Activated T-cell treated with anti-CD3 and anti-CD28 coated beads, Interleukin-2, amount 50 U/mL, for 72 hours (primary cell): ENCODE measurements around the gene APBA1. TPM values are rescaled to one million over a fixed set of nuclear protein-coding genes. Genes with fewer than 3 reads are reported as not detected.

Experiments
- ATAC-seq, 2 donors: fragments of 150-1000 bp; cut with Tn5 transposase; replicated peaks in 1 of 2; 2 replicates each; pipeline ENCODE4 v1.10.0; 2021; ENCODE audit warnings: moderate library complexity in 2 of 2, mild to moderate bottlenecking in 1 of 2
- DNase-seq, 2 donors: peaks; one replicate each; pipeline ENCODE4 v3.0.0; 2021 to 2022; ENCODE audit warnings: mixed read lengths in 1 of 2
- H3K27ac Mint-ChIP-seq: one replicate; pipeline ENCODE4 v1.8.0; 2022; ENCODE audit warnings: mild to moderate bottlenecking, moderate library complexity, mixed read lengths
- H3K27me3 Mint-ChIP-seq: one replicate; pipeline ENCODE4 v1.8.0; 2022; ENCODE audit warnings: low read depth, mixed read lengths
- H3K36me3 Mint-ChIP-seq, 2 donors: one replicate each; pipeline ENCODE4 v1.8.0; 2022; ENCODE audit warnings: mixed read lengths in 2 of 2, mild to moderate bottlenecking in 1 of 2; ENCODE audit not compliant: insufficient read depth in 2 of 2
- H3K4me1 Mint-ChIP-seq: one replicate; pipeline ENCODE4 v1.8.0; 2022; ENCODE audit warnings: low read depth, mixed read lengths
- H3K4me3 Mint-ChIP-seq, 2 donors: one replicate each; pipeline ENCODE4 v1.8.0; 2022; ENCODE audit warnings: mild to moderate bottlenecking in 2 of 2, mixed read lengths in 2 of 2, moderate library complexity in 2 of 2
- H3K9me3 Mint-ChIP-seq, 2 donors: one replicate each; pipeline ENCODE4 v1.8.0; 2022; ENCODE audit warnings: mixed read lengths in 2 of 2
- total RNA-seq, 2 donors: library from RNA; stranded (reverse); gene quantifications; one replicate each; pipeline ENCODE4 v1.2.3, GENCODE V29; 2022

Gene APBA1
- total RNA-seq = 1 to 10 TPM in 1 of 2 donors, under 1 TPM in 1; 0.74 to 1.2 TPM

DNA sequence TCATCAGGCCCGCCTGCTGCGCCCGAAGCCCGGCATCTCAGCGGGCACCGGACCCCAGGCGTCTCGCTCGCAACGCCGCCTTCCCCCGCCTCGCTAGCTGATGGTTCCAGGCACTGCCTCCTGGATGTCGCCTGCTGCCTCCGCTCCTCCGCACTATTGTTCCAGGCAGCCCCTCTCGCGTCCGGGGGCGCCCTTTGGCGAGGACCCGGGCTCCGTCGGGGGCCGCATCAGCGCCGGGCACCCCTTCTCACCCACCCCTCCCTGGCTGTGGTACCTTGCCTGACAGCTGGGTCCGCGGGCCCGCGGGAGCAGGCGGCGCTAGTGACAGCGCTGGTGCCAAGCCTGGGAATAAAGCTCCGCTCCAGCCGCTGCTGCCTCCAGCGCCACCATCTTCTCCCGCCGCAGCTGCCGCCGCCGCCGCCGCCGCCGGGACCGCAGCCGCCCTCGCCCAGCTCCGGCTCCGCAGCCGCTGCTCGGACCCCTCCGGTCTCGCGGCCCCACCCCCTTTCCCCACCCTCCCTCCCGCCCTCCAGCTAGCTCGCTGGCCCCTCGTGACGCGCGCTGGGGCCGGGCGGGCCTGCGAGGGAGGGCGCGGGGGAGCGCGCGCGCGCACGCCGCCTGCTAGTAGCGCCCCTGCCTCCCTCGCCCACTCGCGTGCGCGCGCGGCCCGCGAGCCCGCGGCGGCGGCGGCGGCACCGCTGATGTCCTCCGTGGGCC lies at the start of gene APBA1:
Gene APBA1, minus strand, starts transcription at position 493 of the 717 bp plus-strand sequence.
- peak; percentile 45 to 56 for DNase-seq
- Mint-ChIP-seq H3K9me3 (no peaks in the 10 kb centered on the region), H3K4me3 (peak within 1 kb of the TSS; percentile 87 to 88), H3K36me3 (no peaks in the 10 kb centered on the region), H3K4me1 (peaks cover 7% of the 10 kb centered on the region), H3K27me3 (peaks cover 26% of the 10 kb centered on the region), H3K27ac (no peak within 1 kb of the TSS)
- ATAC-seq = peak; percentile 60 to 67

- Mint-ChIP-seq H3K27me3 (no peaks in the 10 kb centered on the region), H3K9me3 (no peaks in the 10 kb centered on the region), H3K36me3 (peaks cover 9 to 19% of the 10 kb centered on the region in 2 donors), H3K4me3 (no peak overlapping the region), H3K4me1 (no peaks in the 10 kb centered on the region), H3K27ac (no peak overlapping the region)
- ATAC-seq = no peak
- DNase-seq = no peak
These were observed 47.8 kb upstream of the APBA1 start for GRCh38 chr9:69719983-69720382.

- Mint-ChIP-seq H3K9me3 (no peaks in the 10 kb centered on the region), H3K4me3 (no peak overlapping the region), H3K4me1 (no peaks in the 10 kb centered on the region), H3K27me3 (no peaks in the 10 kb centered on the region), H3K27ac (no peak overlapping the region), H3K36me3 (peaks cover 9 to 19% of the 10 kb centered on the region in 2 donors)
- ATAC-seq (no peak), DNase-seq (no peak)
These were observed 47.2 kb upstream of the APBA1 start for GRCh38 chr9:69719367-69719766.

- ATAC-seq (no peak), DNase-seq (no peak)
- Mint-ChIP-seq H3K27me3 (no peaks in the 10 kb centered on the region), H3K4me1 (no peaks in the 10 kb centered on the region), H3K36me3 (peaks cover 9 to 16% of the 10 kb centered on the region in 2 donors), H3K9me3 (no peaks in the 10 kb centered on the region), H3K4me3 (no peak overlapping the region), H3K27ac (no peak overlapping the region)
These were observed 46.0 kb upstream of the APBA1 start for GRCh38 chr9:69718218-69718617.

DNA sequence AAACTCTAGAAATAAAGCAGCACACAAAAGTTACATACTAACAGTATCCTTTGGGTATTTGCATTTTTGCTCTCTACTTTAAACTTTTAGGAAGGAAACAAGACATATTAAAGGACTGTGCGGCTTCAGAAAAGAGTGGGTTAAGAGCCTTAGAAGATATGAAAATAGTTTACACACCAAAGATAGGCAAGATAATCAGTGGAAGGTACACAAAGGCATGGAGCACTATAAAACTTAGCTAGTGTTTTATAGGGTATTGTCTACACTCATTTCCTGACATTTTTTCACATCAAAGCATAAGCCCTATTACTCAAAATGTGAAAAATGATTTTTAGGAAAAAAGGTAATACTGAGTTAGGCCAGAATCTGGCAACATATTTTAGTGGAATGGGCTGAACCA lies 43.7 kb upstream of the APBA1 start:
- Mint-ChIP-seq H3K36me3 (peaks cover 4 to 8% of the 10 kb centered on the region in 2 donors), H3K27me3 (no peaks in the 10 kb centered on the region), H3K4me1 (no peaks in the 10 kb centered on the region), H3K27ac (no peak overlapping the region), H3K4me3 (no peak overlapping the region), H3K9me3 (no peaks in the 10 kb centered on the region)
- no peak for ATAC-seq
- no peak for DNase-seq

- Mint-ChIP-seq H3K4me3 (no peak overlapping the region), H3K9me3 (no peaks in the 10 kb centered on the region), H3K27ac (no peak overlapping the region), H3K36me3 (peaks cover 4 to 8% of the 10 kb centered on the region in 2 donors), H3K4me1 (no peaks in the 10 kb centered on the region), H3K27me3 (no peaks in the 10 kb centered on the region)
- DNase-seq (no peak), ATAC-seq (no peak)
These were observed 42.9 kb upstream of the APBA1 start for GRCh38 chr9:69715096-69715495.

DNA sequence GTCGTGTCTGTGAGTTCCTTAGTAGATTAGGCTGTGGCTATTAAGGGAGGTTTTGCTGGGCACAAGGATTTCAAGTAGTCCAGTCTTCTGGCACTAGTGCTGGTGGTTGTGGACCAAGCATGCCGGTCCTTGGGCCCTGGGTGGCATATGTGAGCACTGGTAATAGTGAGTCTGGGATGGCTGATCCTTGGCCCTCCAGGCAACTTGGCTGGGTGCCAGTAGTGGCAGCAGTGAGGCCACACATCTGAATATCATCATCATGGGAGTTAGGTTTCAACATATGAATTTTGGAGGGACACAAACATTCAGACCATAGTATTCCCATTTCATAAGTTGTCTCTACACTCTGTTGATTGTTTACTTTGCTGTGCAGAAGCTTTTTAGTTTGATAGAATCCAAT lies 25.3 kb upstream of the APBA1 start:
- ATAC-seq = no peak
- Mint-ChIP-seq H3K9me3 (peaks cover 14 to 20% of the 10 kb centered on the region in 2 donors), H3K4me3 (no peak overlapping the region), H3K4me1 (no peaks in the 10 kb centered on the region), H3K27ac (no peak overlapping the region), H3K36me3 (peaks cover 6 to 14% of the 10 kb centered on the region in 2 donors), H3K27me3 (peaks cover 11% of the 10 kb centered on the region)
- DNase-seq = no peak

DNA sequence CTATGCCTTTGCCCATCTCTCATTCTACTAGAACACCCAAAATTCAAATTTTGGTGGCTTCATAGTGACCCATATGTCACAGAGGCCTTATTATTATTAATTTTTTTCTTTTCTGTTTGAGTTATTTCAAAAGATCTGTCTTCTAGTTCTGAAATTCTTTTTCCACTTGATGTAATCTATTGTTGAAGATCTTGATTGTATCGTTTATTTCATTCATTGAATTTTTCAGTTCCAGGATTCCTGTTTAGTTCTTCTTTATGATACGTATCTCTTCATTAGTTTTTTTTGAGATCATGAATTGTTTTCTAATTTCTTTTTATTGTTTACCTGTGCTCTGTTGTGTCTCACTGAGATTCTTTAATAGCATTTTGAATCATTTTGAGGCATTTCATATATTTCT lies 24.6 kb upstream of the APBA1 start:
- Mint-ChIP-seq H3K9me3 (peaks cover 13 to 20% of the 10 kb centered on the region in 2 donors), H3K36me3 (peaks cover 6 to 14% of the 10 kb centered on the region in 2 donors), H3K27me3 (peaks cover 11% of the 10 kb centered on the region), H3K4me1 (no peaks in the 10 kb centered on the region), H3K27ac (no peak overlapping the region), H3K4me3 (no peak overlapping the region)
- DNase-seq (no peak), ATAC-seq (no peak)

DNA sequence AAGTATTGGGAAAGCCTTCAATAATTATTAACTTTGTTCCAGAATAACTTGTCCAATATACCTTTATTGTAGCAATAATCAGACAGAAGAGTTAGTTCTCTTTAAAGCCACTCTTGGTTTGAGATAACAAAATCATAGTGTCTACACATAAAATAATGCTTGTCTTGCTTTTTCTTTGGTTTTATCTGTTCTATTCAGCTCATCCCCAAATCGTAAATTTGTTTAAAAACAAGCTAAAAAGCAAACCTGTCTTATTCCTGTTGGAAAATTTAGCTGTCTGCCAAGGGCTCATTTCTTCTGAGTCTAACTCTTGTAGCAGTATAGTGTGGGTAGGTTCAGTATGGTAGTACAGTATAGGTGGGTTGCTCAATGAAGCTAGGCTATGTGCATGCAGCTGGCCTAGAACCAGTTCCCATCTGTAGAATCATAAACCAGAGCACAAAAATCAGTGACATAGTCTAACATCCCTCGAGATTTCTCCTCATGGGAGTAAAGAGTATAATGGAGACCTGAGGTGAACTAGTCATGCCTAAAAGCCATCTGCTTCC lies 17.9 kb upstream of the APBA1 start:
- no peaks in the 10 kb centered on the region for H3K4me1 Mint-ChIP-seq
- no peak overlapping the region for H3K27ac Mint-ChIP-seq
- H3K9me3 Mint-ChIP-seq = peaks cover under 1 to 5% of the 10 kb centered on the region in 2 donors
- ATAC-seq = no peak
- peaks cover 11% of the 10 kb centered on the region for H3K27me3 Mint-ChIP-seq
- no peak overlapping the region for H3K4me3 Mint-ChIP-seq
- no peaks in the 10 kb centered on the region for H3K36me3 Mint-ChIP-seq
- DNase-seq = no peak

- Mint-ChIP-seq H3K9me3 (no peaks in the 10 kb centered on the region), H3K27ac (no peak overlapping the region), H3K4me3 (no peak overlapping the region), H3K4me1 (no peaks in the 10 kb centered on the region), H3K27me3 (peaks cover 6% of the 10 kb centered on the region), H3K36me3 (peaks cover 0 to 2% of the 10 kb centered on the region in 2 donors)
- ATAC-seq = no peak
- no peak for DNase-seq
These were observed 11.8 kb upstream of the APBA1 start for GRCh38 chr9:69683927-69684326.

DNA sequence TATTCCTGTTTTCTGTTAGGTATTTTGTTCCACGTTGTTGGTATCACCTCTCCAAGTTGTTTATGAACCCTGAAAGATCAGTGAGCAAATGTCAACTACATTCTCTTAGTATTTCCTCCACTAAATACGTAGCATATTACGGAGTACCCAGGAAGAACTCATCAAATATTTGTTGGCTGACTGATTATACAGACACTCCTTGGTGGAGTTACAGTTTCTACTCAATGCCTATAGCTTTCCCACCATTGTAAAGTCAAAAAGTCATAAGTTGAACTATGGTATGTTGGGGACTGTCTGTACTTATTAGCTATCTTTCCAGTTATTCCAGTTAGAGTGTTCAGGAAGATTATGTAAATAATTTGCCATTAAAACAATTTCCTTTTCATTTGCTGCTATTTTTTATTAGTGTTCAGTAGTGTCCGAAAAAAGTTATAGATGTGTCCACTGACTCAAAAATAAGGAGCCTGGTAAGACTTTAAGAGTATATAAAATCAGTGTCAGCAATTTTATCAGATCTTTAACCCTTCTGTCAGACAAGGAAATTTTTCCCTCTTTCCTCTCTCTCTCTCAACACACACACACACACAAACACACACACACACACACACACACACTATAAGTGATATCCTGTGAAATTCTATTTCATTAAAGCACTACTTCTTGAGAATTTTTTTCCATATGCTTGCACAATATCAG lies 6.8 kb upstream of the APBA1 start:
- Mint-ChIP-seq H3K9me3 (no peaks in the 10 kb centered on the region), H3K27me3 (peaks cover 11% of the 10 kb centered on the region), H3K4me1 (peaks cover 7% of the 10 kb centered on the region), H3K4me3 (no peak overlapping the region), H3K36me3 (peaks cover 0 to 2% of the 10 kb centered on the region in 2 donors), H3K27ac (no peak overlapping the region)
- DNase-seq = no peak
- no peak for ATAC-seq

DNA sequence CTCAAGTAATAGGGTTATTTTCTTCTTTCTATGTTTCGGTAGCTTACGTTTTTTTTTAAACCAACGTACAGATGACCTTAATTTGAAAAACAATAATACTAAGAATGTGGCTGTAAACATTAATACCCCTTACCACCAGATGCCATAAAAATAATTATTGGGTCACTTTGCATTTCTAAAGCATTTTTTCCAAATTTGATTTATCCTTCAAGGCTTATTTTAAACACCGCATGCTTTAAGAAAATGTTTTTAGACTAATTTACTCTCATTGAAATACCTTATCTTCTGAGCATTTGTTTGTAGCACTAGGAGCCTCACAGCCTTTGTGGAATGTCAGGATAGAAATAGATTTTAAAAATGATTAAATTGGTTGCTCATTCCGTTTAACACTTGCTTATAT lies 5.8 kb upstream of the APBA1 start:
- ATAC-seq = no peak
- H3K4me1 Mint-ChIP-seq = peaks cover 7% of the 10 kb centered on the region
- no peak for DNase-seq
- H3K36me3 Mint-ChIP-seq = peaks cover 0 to 2% of the 10 kb centered on the region in 2 donors
- H3K4me3 Mint-ChIP-seq = no peak overlapping the region
- H3K27ac Mint-ChIP-seq = no peak overlapping the region
- peaks cover 7% of the 10 kb centered on the region for H3K27me3 Mint-ChIP-seq
- H3K9me3 Mint-ChIP-seq = no peaks in the 10 kb centered on the region

DNA sequence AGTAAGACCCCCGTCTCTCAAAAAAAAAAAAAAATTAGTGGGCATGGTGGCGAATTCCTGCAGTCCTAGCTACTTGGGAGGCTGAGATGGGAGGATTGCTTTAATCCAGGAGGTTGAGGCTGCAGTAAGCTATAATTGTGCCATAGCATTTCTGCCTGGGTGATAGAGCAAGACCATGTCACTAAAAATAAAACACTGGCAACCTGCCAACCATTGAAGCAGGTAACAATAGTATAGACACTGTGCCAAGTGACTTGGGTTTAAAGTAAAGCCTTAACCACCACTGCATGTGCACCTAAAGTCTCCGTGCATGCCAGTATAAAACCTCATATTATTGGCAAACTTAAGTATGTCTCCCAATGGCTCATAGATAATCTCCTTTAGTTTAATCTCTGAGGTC lies 3.4 kb upstream of the APBA1 start:
- no peak for ATAC-seq
- no peak overlapping the region for H3K27ac Mint-ChIP-seq

More for the DNA sequence above, 3.4 kb upstream of the APBA1 start:
- Mint-ChIP-seq H3K4me3 (no peak overlapping the region), H3K36me3 (no peaks in the 10 kb centered on the region), H3K9me3 (no peaks in the 10 kb centered on the region), H3K4me1 (peaks cover 7% of the 10 kb centered on the region), H3K27me3 (peaks cover 20% of the 10 kb centered on the region)
- no peak for DNase-seq
